Heart right ventricle (tissue), 16 donors: ENCODE data around the gene NCKIPSD. TPM values are rescaled to one million over a fixed set of nuclear protein-coding genes. Genes with fewer than 3 reads are reported as not detected.
"Not testable (repeated sequence)": the region's sequence is repeated elsewhere in the genome, so short reads cannot be mapped to it uniquely, and the experiment has no call there.

Experiments
- ATAC-seq, 8 donors: fragments of 200-7000 bp; cut with Tn5 transposase; one replicate each; pipeline ENCODE4 v1.9.1; 2020; ENCODE audit warnings: mild to moderate bottlenecking in 8 of 8, moderate library complexity in 8 of 8, moderate number of reproducible peaks in 1 of 8
- DNase-seq, 2 donors: peaks; one replicate each; pipeline ENCODE4 v3.0.0-alpha.2; 2020
- H3K27ac ChIP-seq, 10 donors: fragments of 200-600 bp; sonication (generic) in 2 of 10; one replicate each; pipeline versions ENCODE4 v1.5.0 to v1.8.0; 2020 to 2022; ENCODE audit warnings: mild to moderate bottlenecking in 3 of 10
- H3K27me3 ChIP-seq, 7 donors: fragments of 200-600 bp; one replicate each; pipeline ENCODE4 v1.8.0; 2021 to 2022; ENCODE audit warnings: mild to moderate bottlenecking in 2 of 7
- H3K36me3 ChIP-seq, 9 donors: fragments of 200-600 bp; sonication (generic) in 1 of 9; one replicate each; pipeline versions ENCODE4 v1.5.0 to v1.8.0; 2020 to 2022; ENCODE audit warnings: mild to moderate bottlenecking in 2 of 9
- H3K4me1 ChIP-seq, 9 donors: fragments of 200-600 bp; sonication (generic) in 1 of 9; one replicate each; pipeline versions ENCODE4 v1.5.0 to v1.8.0; 2020 to 2022; ENCODE audit warnings: mild to moderate bottlenecking in 4 of 9
- H3K4me3 ChIP-seq, 10 donors: fragments of 200-600 bp; sonication (generic) in 2 of 10; one replicate each; pipeline versions ENCODE4 v1.5.0 to v1.8.0; 2020 to 2022; ENCODE audit warnings: mild to moderate bottlenecking in 7 of 10, moderate library complexity in 2 of 10
- H3K9me3 ChIP-seq, 11 donors: fragments of 200-600 bp in 10 of 11; sonication (generic) in 2 of 11; one replicate each; pipeline versions ENCODE4 v1.5.0 to v1.8.0; 2013 to 2022; ENCODE audit warnings: mild to moderate bottlenecking in 2 of 11, control low read depth in 1 of 11, moderate library complexity in 1 of 11
- CTCF ChIP-seq, 9 donors: fragments of 200-600 bp; sonication (generic) in 2 of 9; IDR thresholded peaks; one replicate each; pipeline versions ENCODE4 v1.5.0 to v1.8.0; 2021 to 2022; ENCODE audit warnings: antibody characterized with exemption in 9 of 9, mild to moderate bottlenecking in 5 of 9, moderate library complexity in 1 of 9
- WGBS, 2 donors: extraction: QIAGEN DNeasy Blood & Tissue Kit; methylation state at CpG; one replicate each; pipeline ENCODE4 v1.1.7; 2013; ENCODE audit warnings: inconsistent platforms in 1 of 2; 5-methylcytosine and 5-hydroxymethylcytosine counted together
- intact Hi-C, 10 donors: fragments of 100-400 bp; cut with DNase I; formaldehyde crosslinking; loops; one replicate each; pipeline versions ENCODE4 v1.11.1 to v1.14.2; 2022
- long read RNA-seq, 3 donors: library from polyadenylated mRNA; unstranded; transcript quantifications; one replicate each; pipeline ENCODE4 v2.0.0, GENCODE V29; 2020 to 2021
- polyA plus RNA-seq, 2 donors: library from polyadenylated mRNA; stranded (reverse); fragments of 200-250 nt; gene quantifications; one replicate each; pipeline ENCODE4 v1.2.3, GENCODE V29; 2013
- total RNA-seq, 10 donors: library from RNA; stranded (reverse); fragmentation: NEBNext Ultra II Directional in 3 of 10; extraction: Animal tissue kit (Norgen Biotek cat#: 25700) in 3 of 10; gene quantifications; one replicate each; pipeline versions ENCODE4 v1.2.1 to v1.2.4, GENCODE V29; 2021 to 2023
- donor health status: Arrhythmogenic right ventricular cardiomyopathy.
- donor health status: ischemic (EF 13 %, LVEDD 7.1; RV severe dilation, severe dysfunction).
- donor health status: healthy with polysubstance abuse.
- donor health status: DM: no; HTN: yes; CAD: no.
- donor health status: DM: no; HTN: no; CAD: no.
- donor health status: ischemic (EF 25% LVEDD 6.9; RV normal size, moderate dysfunction).
- donor health status: ischemic (EF 25% LVEDD 5.7; RV mildly dilated, moderate dysfunction).
- donor health status: healthy.
- donor health status: DM: yes; HTN: yes; CAD: no.
- donor health status: Ischemic cardiomyopathy.
- donor health status: ischemic (EF 35%, LVEDD 5.7; RV mildly dilated, moderate dysfunction).
- donor health status: nonischemic (EF 11% LVEDD 7.7; RV severe dilation, severe dysfunction).
- donor health status: DM: yes; HTN: yes; CAD: no.
- donor health status: PGD.
- donor health status: ischemic (EF 29% LVEDD 5.4; RV normal size, mild dysfunction).
- donor health status: nonischemic (EF 23%, LVEDD 6.1; RV moderate dilation, normal function).

Gene NCKIPSD
- 10 to 100 TPM in 9 of 10 donors, 1 to 10 TPM in 1; 9.4 to 21.1 (median 15.1) TPM for total RNA-seq
- 10 to 100 TPM; 13.0 to 14.3 TPM for polyA plus RNA-seq
- long read RNA-seq, donor 1, transcript NCKIPSD-204 (13 exons, 2,925 nt), result major isoform, 6 of 18 reads
- long read RNA-seq, donor 1, transcript NCKIPSD-201 (13 exons, 2,989 nt), result minor isoform, 5 of 18 reads
- long read RNA-seq, donor 1, partial matches to known transcripts, result 0 of 18 reads
- long read RNA-seq, donor 1, other reads (novel, unspliced or antisense), result 7 of 18 reads
- long read RNA-seq, donor 2, transcript NCKIPSD-204 (13 exons, 2,925 nt), result major isoform, 10 of 33 reads
- long read RNA-seq, donor 2, transcript NCKIPSD-201 (13 exons, 2,989 nt), result major isoform, 10 of 33 reads
- long read RNA-seq, donor 2, partial matches to known transcripts, result 3 of 33 reads
- long read RNA-seq, donor 2, other reads (novel, unspliced or antisense), result 10 of 33 reads
- long read RNA-seq, donor 3, transcript NCKIPSD-201 (13 exons, 2,989 nt), result major isoform, 10 of 17 reads
- long read RNA-seq, donor 3, partial matches to known transcripts, result 6 of 17 reads
- long read RNA-seq, donor 3, other reads (novel, unspliced or antisense), result 1 of 17 reads

- Histone ChIP-seq H3K4me1 (peaks cover 16 to 44% (median 34%) of the 10 kb centered on the region in 9 donors), H3K4me3 (peak within 1 kb of the TSS; percentile 63 to 99 (median 92)), H3K9me3 (no peaks in the 10 kb centered on the region), H3K36me3 (peaks cover 0 to 59% (median 50%) of the 10 kb centered on the region in 9 donors), H3K27me3 (no peaks in the 10 kb centered on the region), H3K27ac (peak within 1 kb of the TSS; percentile 77 to 91 (median 86))
- ATAC-seq (peak; percentile 85 to 97 (median 93)), DNase-seq (peak; percentile 87 to 94)
- peak; percentile 71 to 95 (median 84) for TF ChIP-seq CTCF (IDR thresholded peaks at IDR 0.05)
- intact Hi-C loops, result loop anchor here in 5 of 10 donors (1.0 to 10.0 kb wide), 5 partner anchors 51 to 221 kb away; partner anchors contain the start of gene SLC26A6 (in 2 of the 5)
- 1% methylated on average over 86 to 97 of the region's 97 CpGs for WGBS, 2 donors
These were observed at the start of gene NCKIPSD for GRCh38 chr3:48685603-48686511. Gene NCKIPSD, minus strand, starts transcription at chr3:48685915. Its CDS starts 108 bp downstream, at chr3:48685807.

GRCh38 chr3:48735075-48735767 is 49.5 kb upstream of the NCKIPSD start:
- DNase-seq, H3K9me3 ChIP-seq, ATAC-seq, H3K27me3 ChIP-seq, H3K36me3 ChIP-seq, H3K4me3 ChIP-seq: not testable (repeated sequence)
- peak overlapping the region in 1 of 10 donors; percentile 9 for H3K27ac ChIP-seq
- WGBS, 2 donors, result 47 to 55% methylated on average over 7 to 8 of the region's 8 CpGs
- H3K4me1 ChIP-seq, result peaks cover 22 to 52% (median 40%) of the 10 kb centered on the region in 9 donors
- intact Hi-C loops, result loop anchor here in 3 of 10 donors (5.0 kb wide), 2 partner anchors 48 to 162 kb away; partner anchors contain the start of genes NCKIPSD (in 2 of the 3) and SLC25A20 (in 1 of the 3)

GRCh38 chr3:48734541-48734940 is 48.8 kb upstream of the NCKIPSD start:
- H3K27me3 ChIP-seq, H3K36me3 ChIP-seq, DNase-seq, H3K9me3 ChIP-seq, H3K27ac ChIP-seq, ATAC-seq, intact Hi-C loops, H3K4me3 ChIP-seq: not testable (repeated sequence)
- peaks cover 16 to 45% (median 33%) of the 10 kb centered on the region in 9 donors for H3K4me1 ChIP-seq
- 84 to 88% methylated on average over 8 to 19 of the region's 25 CpGs for WGBS, 2 donors

- H3K27me3 ChIP-seq, H3K4me3 ChIP-seq, DNase-seq, H3K27ac ChIP-seq, H3K9me3 ChIP-seq, H3K36me3 ChIP-seq, ATAC-seq: not testable (repeated sequence)
- intact Hi-C loops, result loop anchor here in 1 of 10 donors (2.0 kb wide), 1 partner anchor 15 kb away; no protein-coding TSS in a partner anchor
- peaks cover 9 to 39% (median 27%) of the 10 kb centered on the region in 9 donors for H3K4me1 ChIP-seq
- 92 to 98% methylated on average over 19 to 30 of the region's 53 CpGs for WGBS, 2 donors
These were observed 48.2 kb upstream of the NCKIPSD start for GRCh38 chr3:48733752-48734518.

GRCh38 chr3:48727511-48727910 is 41.8 kb upstream of the NCKIPSD start:
- Histone ChIP-seq H3K4me3 (no peak overlapping the region), H3K27me3 (no peaks in the 10 kb centered on the region), H3K9me3 (no peaks in the 10 kb centered on the region), H3K36me3 (no peaks in the 10 kb centered on the region), H3K4me1 (no peaks in the 10 kb centered on the region), H3K27ac (no peak overlapping the region)
- 93 to 97% methylated on average over 8 of the region's 8 CpGs for WGBS, 2 donors
- DNase-seq, result no peak
- no peak for TF ChIP-seq CTCF (IDR thresholded peaks at IDR 0.05)
- intact Hi-C loops, result no loop called here
- ATAC-seq, result no peak

GRCh38 chr3:48725185-48725855 is 39.6 kb upstream of the NCKIPSD start:
- H3K4me1 ChIP-seq, DNase-seq, H3K9me3 ChIP-seq, H3K27me3 ChIP-seq, H3K36me3 ChIP-seq, ATAC-seq, intact Hi-C loops, H3K4me3 ChIP-seq, H3K27ac ChIP-seq: not testable (repeated sequence)
- WGBS, 2 donors, result 91 to 93% methylated on average over 8 of the region's 8 CpGs
